Hematopoietic multipotent progenitor cell treated with erythropoietin and hydrocortisone succinate and interleukin-3 and kit ligand, for 17 days (in vitro differentiated cells): Measurements from ENCODE around the gene PIN1.
A peak's percentile ranks its signal among the peaks of the same experiment; 100 is the strongest.
"Not testable (repeated sequence)": the region's sequence is repeated elsewhere in the genome, so short reads cannot be mapped to it uniquely, and the experiment has no call there.

Experiments
- DNase-seq: peaks from one replicate; pipeline ENCODE4 v3.0.0-alpha.2; 2015; ENCODE audit warnings: low spot score

PIN1 gene

DNA sequence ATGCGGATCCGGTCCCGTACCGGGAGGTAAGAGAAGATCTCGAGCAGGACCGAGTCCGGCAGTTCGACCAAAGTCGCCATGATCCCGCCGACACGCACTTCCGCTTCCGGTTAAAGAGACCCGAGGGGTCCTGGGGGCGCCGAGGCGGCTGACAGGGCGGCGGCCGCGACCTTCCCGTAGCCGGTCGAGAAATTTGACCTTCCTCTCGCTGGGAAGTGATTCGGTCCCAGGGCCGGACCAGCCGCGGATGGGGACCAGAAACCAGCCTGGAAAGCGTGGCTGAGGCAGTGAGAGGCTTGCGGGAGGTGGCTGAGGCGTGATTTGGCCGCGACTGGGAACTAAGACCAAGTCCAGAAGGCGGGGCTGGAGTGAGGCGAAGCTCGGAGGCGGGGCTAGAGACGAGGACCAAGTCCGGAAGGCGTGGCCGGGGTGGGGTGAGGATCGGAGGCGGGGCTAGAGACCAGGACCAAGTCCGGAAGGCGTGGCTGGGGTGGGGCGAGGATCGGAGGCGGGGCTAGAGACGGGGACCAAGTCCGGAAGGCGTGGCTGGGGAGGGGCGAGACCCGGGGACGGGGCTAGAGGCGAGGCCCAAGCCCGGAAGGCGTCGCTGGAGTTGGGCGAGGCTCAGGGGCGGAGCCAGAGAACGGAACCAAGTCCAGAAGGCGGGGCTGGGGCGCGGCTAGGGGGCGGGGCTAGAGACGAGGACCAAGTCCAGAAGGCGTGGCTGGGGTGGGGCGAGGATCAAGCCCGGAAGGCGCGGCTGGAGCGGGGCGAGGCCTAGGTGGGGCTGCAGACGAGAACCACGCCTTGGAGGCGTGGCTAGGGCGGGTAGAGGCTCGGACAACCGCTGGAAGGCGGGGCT, 16.2 kb upstream of the PIN1 start, which contains the start of gene FBXL12:
Gene FBXL12 (minus strand): TSS at position 346 of the 862 bp plus-strand sequence. CDS start 266 bp downstream, at position 80.
- peak; percentile 96 for DNase-seq

DNA sequence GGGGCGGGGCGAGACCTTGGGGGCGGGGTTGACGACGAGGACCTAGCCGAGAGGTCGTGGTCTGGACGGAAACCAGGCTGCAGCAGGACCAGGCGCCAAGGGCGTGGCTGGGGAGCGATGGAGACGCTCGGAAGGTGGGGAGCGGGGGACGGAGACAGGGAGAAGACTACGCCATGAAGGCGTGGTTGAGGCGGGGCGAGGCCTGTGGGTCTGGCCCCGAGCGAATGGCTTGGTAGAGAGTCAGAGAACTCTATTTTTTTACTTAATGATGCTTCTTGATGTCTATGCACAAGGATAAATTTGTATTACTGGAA, 15.6 kb upstream of the PIN1 start:
- no peak for DNase-seq

DNA sequence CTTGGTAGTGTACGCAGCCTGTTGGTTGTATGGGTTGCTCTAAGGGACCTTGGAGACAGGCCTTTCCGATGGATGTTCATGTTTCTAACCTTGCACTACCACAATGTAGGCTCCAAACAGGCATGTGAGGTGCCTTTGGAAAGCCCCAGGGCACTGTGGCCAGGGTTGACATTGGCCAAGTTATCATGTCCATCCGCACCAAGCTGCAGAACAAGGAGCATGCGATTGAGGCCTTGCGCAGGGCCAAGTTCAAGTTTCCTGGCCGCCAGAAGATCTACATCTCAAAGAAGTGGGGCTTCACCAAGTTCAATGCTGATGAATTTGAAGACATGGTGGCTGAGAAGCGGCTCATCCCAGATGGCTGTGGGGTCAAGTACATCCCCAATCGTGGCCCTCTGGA, 15.1 kb upstream of the PIN1 start:
- DNase-seq, result not testable (repeated sequence)

DNA sequence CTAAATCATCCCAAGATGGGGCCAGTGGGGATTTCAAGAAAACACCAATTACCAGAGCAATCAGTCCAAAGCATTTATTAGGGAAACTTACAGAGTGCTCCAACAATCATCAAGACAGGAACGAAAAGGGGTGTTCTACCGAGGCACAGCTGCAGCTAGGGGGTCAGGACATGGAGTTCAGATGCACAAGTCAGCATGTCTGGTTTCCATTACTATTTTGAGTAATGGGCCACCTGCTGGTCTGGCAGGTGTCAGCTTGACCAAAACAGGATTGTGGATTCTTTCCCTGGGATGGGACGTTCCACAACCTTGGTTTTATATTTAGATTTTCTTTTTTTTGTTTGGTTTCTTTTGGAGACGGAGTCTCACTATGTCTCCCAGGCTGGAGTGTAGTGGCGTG, 11.3 kb upstream of the PIN1 start:
- DNase-seq, result no peak

DNA sequence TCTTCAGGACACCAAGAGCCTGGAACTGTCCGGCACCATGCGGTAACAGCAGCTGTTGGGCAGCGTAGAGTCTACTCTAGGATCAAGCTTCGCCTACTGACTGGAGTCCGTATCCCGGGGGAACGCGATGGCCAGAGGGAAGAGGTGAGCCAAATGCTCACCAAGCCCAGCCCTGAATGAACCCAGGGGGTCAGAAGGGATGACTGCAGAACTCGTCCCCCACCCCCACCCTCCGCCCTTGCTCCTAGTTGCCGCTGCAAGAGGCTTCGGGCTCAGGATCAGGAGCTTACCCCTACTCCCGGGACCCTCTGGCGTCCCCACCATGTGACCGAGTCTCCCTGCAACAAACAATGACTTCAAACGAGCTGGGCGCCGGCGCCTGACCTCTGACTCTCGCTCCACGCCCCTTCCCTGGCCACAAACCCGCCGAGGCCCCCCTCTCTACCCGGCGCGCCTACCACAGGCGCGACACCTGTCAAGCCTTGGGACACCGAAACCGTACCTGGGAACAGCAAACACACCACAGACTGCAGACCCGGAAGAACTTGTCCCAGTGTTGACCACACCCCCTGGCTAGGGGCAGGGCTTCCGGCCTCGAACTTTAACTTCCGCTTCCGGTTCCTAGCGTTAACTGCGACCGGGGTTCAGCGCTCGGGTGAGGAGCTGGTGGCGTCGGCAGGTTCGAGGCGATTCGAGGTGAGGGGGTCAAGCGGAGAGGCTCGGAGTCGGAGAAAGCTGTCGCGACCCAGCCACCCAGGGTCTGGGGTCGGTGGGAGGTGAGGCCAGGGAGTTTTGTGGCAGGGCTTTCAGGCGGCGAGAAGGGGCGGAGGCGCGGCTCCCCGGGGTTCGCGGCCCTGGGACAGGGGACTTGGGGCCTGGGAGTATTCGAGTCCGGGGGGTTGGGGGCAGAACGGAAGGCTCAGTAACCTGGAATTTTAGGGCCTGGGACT, 7.6 kb upstream of the PIN1 start, which contains the start of gene UBL5:
Gene UBL5 (plus strand): TSS at position 630 of the 950 bp plus-strand sequence. CDS start 420 bp downstream, outside the sequence.
- DNase-seq, result peak; percentile 93

DNA sequence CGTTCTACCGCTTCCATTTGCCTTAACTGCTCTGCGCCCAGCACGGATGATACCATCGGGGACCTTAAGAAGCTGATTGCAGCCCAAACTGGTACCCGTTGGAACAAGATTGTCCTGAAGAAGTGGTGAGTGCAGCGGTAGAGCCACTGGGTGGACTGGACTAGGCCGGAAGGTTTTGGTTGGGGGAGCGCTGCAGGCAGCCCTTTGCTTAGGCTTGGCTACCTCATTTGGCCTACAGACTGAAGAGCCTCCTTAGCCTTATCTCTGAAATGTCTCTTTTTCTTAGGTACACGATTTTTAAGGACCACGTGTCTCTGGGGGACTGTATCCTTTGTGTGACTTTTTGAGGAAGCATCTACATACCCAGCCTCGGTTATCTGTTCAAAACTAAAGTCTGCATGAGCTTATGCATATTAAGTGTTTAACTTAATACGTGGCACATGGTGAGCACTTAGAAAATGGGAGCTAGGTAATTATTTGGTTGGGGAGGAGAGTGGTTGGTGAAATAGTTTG, 6.5 kb upstream of the PIN1 start:
- DNase-seq, result no peak

DNA sequence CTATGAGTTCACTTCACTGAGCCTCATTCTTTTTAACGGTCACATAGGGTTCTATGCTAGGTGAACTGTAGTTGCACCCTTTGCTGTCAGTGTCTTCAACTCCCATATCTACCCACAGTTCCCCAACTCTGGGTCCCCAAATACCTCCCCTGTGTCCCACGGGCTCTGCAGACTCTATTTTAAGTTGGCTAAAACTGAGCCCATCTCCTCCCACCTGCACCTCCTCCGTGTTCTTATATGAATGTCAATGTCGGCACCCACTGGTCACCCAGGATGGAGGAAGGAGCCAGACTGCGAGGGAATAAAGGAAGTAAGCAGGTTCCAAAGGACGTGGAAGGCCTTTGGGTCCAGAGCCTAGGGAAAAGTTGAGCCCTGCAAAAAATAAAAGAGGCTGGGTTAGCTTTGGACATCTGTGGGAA, 802 bp upstream of the PIN1 start:
- no peak for DNase-seq

DNA sequence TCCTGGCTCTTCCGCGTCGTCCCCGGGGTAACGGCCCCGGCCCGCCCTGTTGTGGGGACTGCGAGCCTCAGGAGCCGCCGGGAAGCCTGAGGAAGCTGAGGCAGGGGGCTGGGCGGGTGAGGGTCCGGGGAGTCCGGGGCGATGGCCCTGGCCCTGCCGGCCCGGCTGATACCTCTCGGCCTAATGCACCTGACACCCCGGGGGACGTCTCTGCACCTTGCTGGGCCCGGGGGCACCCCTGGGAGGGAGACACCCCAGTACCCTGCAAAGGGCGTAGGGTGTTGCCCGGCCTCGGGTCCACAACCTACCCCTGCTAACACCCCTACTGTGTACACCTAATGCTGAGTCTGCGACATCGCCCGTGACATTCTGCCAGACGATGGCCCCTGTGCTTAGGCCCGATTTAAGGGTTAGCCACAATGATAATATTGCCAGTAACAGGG, 410 bp downstream of the PIN1 start:
- DNase-seq, result no peak

DNA sequence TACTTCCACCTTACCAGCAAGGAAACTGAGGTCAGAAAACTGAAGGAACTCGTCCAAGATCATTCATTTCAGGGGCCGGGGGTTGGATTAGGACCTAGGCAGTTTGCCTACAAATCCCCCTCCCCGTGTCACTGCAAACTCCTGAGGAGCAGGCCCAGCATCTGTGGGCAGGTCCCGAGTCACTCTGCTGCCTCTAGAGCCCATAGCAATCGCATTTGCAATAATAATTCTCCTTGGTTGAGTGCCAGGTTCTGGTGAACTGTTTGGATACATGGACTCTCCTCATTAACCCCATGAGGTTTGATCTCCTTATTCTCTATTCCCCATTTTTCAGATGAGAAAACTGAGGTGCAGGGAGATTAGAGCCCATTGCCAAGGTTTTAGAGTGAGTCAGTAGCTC, 903 bp downstream of the PIN1 start:
- DNase-seq, result peak; percentile 27

DNA sequence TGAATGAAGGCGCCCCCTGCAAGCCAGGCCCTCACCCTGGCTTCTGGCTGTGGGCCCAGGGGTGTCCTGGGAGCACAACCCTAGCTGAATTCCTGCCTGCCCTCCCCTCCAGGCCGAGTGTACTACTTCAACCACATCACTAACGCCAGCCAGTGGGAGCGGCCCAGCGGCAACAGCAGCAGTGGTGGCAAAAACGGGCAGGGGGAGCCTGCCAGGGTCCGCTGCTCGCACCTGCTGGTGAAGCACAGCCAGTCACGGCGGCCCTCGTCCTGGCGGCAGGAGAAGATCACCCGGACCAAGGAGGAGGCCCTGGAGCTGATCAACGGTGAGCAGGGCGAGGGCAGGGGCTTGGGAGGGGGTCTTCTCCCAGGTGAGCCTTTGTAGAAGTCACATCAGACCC, 3.2 kb downstream of the PIN1 start:
- DNase-seq, result no peak

DNA sequence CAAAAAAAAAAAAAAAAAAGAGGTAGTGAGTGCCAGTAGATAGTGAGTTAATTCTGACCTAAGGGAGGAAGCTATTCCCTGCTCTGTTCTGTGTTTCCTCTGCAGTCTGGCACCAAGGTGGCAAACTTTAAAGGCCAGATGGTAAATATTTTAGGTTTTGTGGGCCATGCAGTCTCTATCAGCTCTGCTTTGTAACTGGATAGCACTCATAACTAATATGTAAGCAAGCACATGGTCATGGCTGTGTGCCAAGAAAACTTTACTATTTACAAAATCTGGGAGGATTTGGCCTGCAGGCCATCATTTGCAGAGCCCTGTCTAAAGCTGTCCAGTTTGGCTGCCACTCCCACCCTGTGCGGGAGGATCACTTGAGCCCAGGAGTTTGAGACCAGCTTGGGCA, 4.3 kb downstream of the PIN1 start:
- DNase-seq, result no peak

DNA sequence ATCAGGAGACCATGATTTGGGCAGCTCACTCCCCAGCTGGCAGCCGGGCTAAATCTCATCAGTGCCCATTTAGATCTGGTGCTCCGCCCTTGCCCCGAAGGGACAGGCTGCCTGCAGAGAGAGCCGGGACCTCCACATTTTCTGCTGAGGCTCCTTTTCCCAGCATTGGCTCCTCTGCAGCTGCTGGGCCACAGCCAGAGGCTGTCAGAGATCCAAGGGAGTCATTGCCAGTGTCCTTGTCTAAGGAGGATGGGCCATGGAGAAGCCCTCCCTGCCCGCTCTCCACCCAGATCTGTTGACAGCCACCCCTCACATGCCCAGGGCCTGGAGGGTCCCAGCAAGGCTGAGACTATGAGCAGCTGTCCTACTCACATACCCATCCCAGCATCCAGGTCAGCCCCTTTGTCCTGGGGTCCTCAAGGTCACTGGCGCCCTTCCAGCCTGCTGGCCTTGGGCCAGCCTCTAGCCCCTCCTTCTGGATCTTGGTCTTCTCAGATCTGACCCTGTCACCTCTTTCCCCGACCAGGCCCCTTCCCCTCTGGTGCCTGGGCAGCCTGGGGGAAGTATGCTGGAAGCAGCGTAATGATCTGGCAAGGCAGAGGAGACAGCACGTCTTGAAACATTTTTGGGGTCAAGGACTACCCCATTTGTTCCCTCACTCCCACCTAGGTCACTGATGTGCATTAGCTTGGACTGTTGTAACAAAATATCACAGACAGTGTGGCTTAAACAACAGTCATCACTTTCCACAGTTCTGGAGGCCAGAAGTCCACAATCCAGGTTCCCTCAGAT, 7.9 kb downstream of the PIN1 start:
- DNase-seq, result no peak

DNA sequence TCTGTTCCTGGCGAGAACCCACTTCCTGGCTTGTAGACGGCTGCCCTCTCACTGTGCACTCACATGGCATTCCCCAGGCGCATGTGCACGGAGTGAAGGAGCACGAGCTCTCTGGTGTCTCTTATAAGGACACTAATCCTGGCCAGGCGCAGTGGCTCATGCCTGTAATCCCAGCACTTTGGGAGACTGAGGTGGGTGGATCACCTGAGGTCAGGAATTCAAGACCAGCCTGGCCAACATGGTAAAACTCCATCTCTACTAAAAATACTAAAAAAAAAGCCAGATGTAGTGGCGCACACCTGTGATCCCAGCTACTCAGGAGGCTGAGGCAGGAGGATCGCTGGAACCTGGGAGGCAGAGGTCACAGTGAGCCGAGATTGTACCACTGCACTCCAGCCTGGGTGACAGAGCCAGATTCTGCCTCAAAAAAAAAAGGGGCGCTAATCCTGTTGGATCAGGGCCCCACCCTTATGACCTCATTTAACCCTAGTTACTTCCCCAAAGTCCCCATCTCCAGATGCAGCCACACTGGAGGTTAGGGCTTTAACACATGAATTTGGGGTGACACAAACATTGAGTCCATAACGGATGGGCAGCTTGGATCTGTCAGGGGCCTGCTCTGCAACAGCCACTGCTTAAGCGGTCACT, 8.6 kb downstream of the PIN1 start:
- DNase-seq, result not testable (repeated sequence)

DNA sequence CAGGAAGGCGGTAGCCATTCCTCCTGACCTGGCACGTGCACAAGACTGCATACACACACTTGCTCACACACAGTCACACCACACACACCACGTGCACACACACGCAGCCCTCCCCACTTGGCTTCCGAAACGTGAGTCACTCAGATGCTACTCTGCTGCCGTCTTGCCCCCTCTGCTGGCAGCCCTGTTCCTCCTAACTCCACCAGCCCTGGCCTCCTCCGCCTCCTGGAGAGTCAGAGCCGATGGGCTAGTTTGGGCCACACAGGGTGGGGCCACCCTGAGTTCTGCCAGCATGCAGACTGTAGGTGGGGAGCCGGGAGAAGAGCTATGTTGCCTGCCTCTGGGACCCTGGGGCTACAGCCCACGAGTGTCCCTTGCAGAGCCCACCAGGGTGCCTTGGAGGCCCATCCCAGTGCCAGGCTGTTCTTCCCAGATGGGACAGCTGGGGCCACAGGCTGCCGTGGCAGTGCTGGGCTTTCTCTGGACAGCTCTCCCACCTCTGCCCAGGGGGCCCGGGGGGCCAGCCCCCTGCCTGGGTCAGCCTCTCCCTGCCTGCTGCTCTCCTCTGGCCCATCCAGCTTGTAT, 12.1 kb downstream of the PIN1 start:
- peak; percentile 24 for DNase-seq

DNA sequence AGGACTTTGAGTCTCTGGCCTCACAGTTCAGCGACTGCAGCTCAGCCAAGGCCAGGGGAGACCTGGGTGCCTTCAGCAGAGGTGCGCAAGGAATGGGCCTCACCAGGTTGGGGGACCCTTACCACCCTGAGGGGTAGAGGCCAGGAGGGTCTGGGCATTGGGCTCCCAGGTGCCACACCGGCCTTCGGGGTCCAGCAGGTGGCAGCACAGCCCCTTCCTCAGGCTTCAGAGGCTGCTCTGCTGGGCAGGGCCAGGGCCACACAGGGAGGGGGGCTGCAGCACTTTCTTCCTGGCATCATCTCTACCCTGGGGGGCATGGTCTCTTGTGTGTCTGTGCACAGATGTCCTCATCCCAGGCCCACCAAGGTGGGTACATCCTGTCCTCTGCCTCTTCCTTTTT, 12.9 kb downstream of the PIN1 start:
- DNase-seq, result no peak

DNA sequence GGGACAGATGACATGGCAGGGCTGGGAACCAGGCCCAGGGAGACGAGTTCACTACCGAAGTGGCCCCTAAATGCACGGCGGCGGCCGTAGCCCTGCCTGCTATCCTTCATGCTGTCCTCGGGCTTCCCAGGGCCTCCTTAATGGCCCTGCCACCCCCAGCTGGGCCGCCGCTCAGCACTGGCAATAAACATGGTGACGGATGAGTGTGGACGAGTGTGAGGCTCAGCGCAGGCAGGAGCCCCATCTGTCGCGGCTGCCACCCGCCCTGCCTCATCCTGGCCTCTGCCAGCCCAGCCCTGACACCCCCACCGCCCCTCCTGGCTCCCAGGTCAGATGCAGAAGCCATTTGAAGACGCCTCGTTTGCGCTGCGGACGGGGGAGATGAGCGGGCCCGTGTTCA, 13.6 kb downstream of the PIN1 start:
- DNase-seq, result no peak

DNA sequence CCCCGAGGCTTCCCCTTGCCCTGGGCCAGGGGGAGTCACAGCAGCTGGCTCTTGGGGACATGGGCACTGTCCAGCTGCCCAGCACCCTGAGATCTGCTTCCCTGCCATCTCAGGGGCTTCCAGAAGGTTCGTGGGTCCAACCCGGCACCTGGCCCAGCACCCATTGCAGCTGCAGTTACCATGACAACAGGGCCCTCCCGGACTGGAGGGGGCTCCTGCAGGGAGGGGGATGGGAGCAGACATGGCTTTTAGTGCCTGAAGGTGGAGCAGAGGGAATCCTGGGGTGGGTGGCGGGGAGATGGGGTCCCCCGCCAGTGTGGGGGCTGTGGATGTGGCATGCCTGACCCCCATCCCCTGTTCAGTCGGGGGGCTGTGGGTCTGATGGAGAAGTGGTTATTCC, 14.7 kb downstream of the PIN1 start:
- DNase-seq, result no peak

DNA sequence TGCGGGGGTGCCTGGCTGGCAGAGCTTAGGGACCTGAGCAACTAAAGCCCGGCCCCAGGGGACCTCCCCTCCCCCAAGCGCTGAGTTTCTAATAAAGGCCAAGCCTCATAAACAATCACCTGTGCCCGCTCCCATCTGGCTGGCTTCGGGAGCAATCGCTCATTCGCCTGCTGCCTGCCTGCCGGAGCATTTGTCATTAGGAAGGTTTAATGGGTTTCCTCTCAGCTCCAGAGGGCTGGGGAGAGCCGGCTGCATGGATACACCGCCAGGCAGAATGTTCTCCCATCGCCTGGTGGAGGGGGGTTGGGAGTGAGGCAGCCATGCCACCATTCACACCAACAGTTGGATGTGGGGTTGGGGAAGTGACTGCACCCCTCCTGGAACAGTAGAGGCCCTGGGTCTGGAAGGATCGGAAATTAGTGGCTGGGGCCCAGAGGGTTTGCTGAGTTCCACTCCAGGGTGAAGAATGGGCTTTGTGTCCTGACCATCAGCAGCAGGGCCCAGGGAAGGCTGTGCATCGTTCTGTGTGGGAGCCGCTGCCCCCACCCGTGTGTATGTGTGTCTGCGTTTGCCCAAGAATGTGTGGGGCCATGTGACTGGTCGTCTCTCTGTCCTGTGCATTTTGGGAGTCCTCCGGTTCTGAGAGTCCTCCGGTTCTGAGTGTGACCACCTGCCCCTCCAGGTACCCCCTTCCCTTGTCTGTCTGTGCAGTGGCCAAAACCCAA, 15.3 kb downstream of the PIN1 start:
- DNase-seq, result no peak

DNA sequence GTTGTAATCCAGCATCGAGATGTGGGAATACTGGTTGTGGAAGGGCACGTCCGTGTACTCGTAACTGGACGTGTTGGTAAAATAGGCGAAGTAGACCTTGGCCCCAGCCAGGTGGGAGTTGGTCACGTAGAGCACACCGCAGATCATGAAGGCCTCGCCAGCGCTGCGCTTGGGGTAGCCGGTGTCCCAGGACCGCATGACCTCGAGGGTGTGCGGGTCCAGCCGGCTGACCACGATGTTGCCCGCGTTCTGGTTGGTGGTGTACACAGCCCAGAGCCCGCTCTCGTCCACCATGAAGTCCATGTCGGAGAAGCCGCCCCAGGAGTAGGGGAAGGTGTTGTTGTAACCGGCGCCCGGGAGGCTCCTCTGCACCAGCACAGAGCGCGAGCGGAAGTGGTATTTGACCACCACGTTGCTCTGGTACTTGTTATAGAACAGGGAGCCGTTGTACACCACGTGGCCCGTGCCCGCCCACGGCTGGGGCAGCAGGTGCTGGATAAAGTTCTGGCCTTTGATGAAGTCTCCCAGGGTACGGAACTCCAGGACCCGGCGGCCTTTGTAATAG, 19.2 kb downstream of the PIN1 start:
- DNase-seq, result no peak

DNA sequence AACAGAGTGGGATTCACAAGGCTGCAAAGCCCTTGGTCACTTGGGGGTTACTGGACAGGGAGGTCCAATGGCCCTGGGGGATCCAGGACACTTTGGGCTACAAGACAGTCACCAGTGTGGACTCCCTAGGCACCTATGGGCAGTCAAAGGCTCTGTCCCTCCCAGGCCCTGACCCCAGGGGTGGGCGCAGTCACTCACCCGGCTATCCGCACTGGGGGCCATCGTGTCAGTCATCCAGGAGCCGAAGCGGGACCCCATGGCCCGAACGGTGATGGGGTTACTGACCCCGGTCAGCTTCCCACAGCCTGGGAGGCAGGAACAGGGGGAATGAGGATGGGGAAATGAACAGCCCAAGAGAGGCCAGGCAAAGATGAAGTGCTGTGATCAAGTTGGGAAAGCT, 21.5 kb downstream of the PIN1 start:
- no peak for DNase-seq
